Ovary (tissue), 9 donors: ENCODE results near the gene RAB28. TPM values are rescaled to one million over a fixed set of nuclear protein-coding genes. Genes with fewer than 3 reads are reported as not detected.

Source experiments
- DNase-seq, 5 donors: peaks; one replicate each; pipeline ENCODE4 v3.0.0-alpha.2; 2019 to 2020
- H3K27ac ChIP-seq, 2 donors: fragments of 200-600 bp; one replicate each; pipeline versions ENCODE4 v1.5.1 to v1.8.0; 2019 to 2022
- H3K27me3 ChIP-seq: fragments of 200-600 bp; one replicate; pipeline ENCODE4 v1.8.0; 2022
- H3K36me3 ChIP-seq: fragments of 200-600 bp; sonication (generic); one replicate; pipeline ENCODE4 v1.5.1; 2019
- H3K4me1 ChIP-seq: one replicate; pipeline ENCODE4 v1.8.1; 2013; ENCODE audit warnings: mild to moderate bottlenecking, moderate library complexity; ENCODE audit not compliant: insufficient read depth
- H3K4me3 ChIP-seq: fragments of 200-600 bp; sonication (generic); one replicate; pipeline ENCODE4 v1.5.1; 2017
- H3K9me3 ChIP-seq, 2 donors: fragments of 200-600 bp in 1 of 2; sonication (generic) in 1 of 2; one replicate each; pipeline versions ENCODE4 v1.5.1 to v1.8.1; 2013 to 2019; ENCODE audit warnings: mild to moderate bottlenecking in 1 of 2, moderate library complexity in 1 of 2
- CTCF ChIP-seq, 3 donors: fragments of 450-650 bp in 2 of 3; fragments of 200-600 bp in 1 of 3; IDR thresholded peaks; one replicate each; pipeline versions ENCODE4 v1.5.1 to v1.8.0; 2016 to 2022; ENCODE audit warnings: antibody characterized with exemption in 3 of 3, mild to moderate bottlenecking in 1 of 3
- EP300 ChIP-seq: sonication (generic); formaldehyde crosslinking; IDR thresholded peaks from one replicate; pipeline ENCODE4 v1.6.1; 2017; ENCODE audit warnings: antibody characterized with exemption
- POLR2A ChIP-seq: fragments of 450-650 bp; IDR thresholded peaks from one replicate; pipeline ENCODE4 v1.6.1; 2017; ENCODE audit warnings: antibody characterized with exemption, mild to moderate bottlenecking, moderate library complexity
- WGBS, 3 donors: extraction: QIAGEN DNeasy Blood & Tissue Kit in 1 of 3; methylation state at CpG; one replicate each; pipeline versions ENCODE4 v1.1.5 to v1.1.7; 2013 to 2017; 5-methylcytosine and 5-hydroxymethylcytosine counted together
- intact Hi-C, 4 donors: fragments of 100-400 bp; cut with DNase I; formaldehyde crosslinking; loops; one replicate each; pipeline versions ENCODE4 v1.11.0 to v1.15.1; 2022 to 2023
- polyA plus RNA-seq, 2 donors: library from polyadenylated mRNA; stranded (reverse); fragments of 200-250 nt in 1 of 2; fragments of 350-450 nt in 1 of 2; fragmentation: Illumina TruSeq in 1 of 2; extraction: RNeasy Lipid Tissue Mini Kit (QIAGEN cat#74804) in 1 of 2; gene quantifications; one replicate each; pipeline ENCODE4 v1.2.3, GENCODE V29; 2013 to 2014
- total RNA-seq, 7 donors: library from RNA; depleted of rRNA in 2 of 7; stranded (reverse); fragments of >200 nt in 2 of 7; fragmentation: NEBNext Ultra II Directional in 3 of 7; extraction: Animal tissue kit (Norgen Biotek cat#: 25700) in 3 of 7; gene quantifications; one replicate each; pipeline versions ENCODE4 v1.1.0 to v1.2.4, GENCODE V29; 2016 to 2023
- donor health status: DM: no; HTN: no; CAD: no; lungs with moderate emphysema.
- donor health status: DM: no; HTN: no; CAD: no.
- donor health status: Bipolar disorder and iron deficiency.
- donor health status: DM: yes; HTN: yes; CAD: no.
- donor health status: DM: no; HTN: no; CAD: no.
- donor health status: DM: yes; HTN: yes; CAD: no.

The RAB28 gene
- total and polyA plus RNA-seq, 9 donors, result 17.4 to 24.2 (median 20.0) TPM

- Histone ChIP-seq H3K36me3 (no peaks in the 10 kb centered on the region), H3K4me3 (no peak overlapping the region), H3K9me3 (no peaks in the 10 kb centered on the region), H3K4me1 (no peaks in the 10 kb centered on the region), H3K27ac (no peak overlapping the region), H3K27me3 (no peaks in the 10 kb centered on the region)
- WGBS, 3 donors, result 95% methylated on average over 4 of the region's 4 CpGs
- TF ChIP-seq CTCF (IDR thresholded peaks at IDR 0.05) (no peak), POLR2A (no peak), EP300 (no peak)
- DNase-seq, result no peak
- intact Hi-C loops, result no loop called here
Observed at GRCh38 chr4:13455411-13455810, 28.7 kb downstream of the RAB28 start.

- Histone ChIP-seq H3K36me3 (no peaks in the 10 kb centered on the region), H3K9me3 (no peaks in the 10 kb centered on the region), H3K27me3 (no peaks in the 10 kb centered on the region), H3K27ac (no peak overlapping the region), H3K4me1 (no peaks in the 10 kb centered on the region), H3K4me3 (no peak overlapping the region)
- TF ChIP-seq CTCF (IDR thresholded peaks at IDR 0.05) (no peak), EP300 (no peak), POLR2A (no peak)
- WGBS, 3 donors, result 63 to 100% (median 97%) methylated on average over 1 of the region's 1 CpG
- no peak for DNase-seq
- intact Hi-C loops, result no loop called here
Observed at GRCh38 chr4:13454786-13455185, 29.4 kb downstream of the RAB28 start.

GRCh38 chr4:13452927-13453579, 31.1 kb downstream of the RAB28 start:
- intact Hi-C loops, result no loop called here
- TF ChIP-seq CTCF (IDR thresholded peaks at IDR 0.05) (no peak), EP300 (no peak), POLR2A (no peak)
- WGBS, 3 donors, result 97 to 100% (median 98%) methylated on average over 1 of the region's 1 CpG
- Histone ChIP-seq H3K27ac (no peak overlapping the region), H3K27me3 (no peaks in the 10 kb centered on the region), H3K36me3 (no peaks in the 10 kb centered on the region), H3K9me3 (no peaks in the 10 kb centered on the region), H3K4me1 (no peaks in the 10 kb centered on the region), H3K4me3 (no peak overlapping the region)
- no peak for DNase-seq

GRCh38 chr4:13449590-13449989, 34.5 kb downstream of the RAB28 start:
- intact Hi-C loops, result no loop called here

More at GRCh38 chr4:13449590-13449989, 34.5 kb downstream of the RAB28 start:
- DNase-seq, result no peak
- Histone ChIP-seq H3K27me3 (no peaks in the 10 kb centered on the region), H3K4me3 (no peak overlapping the region), H3K4me1 (no peaks in the 10 kb centered on the region), H3K36me3 (no peaks in the 10 kb centered on the region), H3K9me3 (no peaks in the 10 kb centered on the region), H3K27ac (no peak overlapping the region)
- TF ChIP-seq EP300, result no peak
- 79 to 84% (median 81%) methylated on average over 2 of the region's 2 CpGs for WGBS, 3 donors
